Measurements from ENCODE around the gene CES4A.
"Not testable (repeated sequence)": the region's sequence is repeated elsewhere in the genome, so short reads cannot be mapped to it uniquely, and the experiment has no call there.

Gene CES4A

GRCh38 chr16:66958857-66959703 is 29.3 kb upstream of the CES4A start:
- no peak for DNase-seq

- no peak for DNase-seq
Measured at GRCh38 chr16:66959704-66960161, 28.7 kb upstream of the CES4A start.

- DNase-seq = no peak
Measured at GRCh38 chr16:66960270-66960669, 28.1 kb upstream of the CES4A start.

GRCh38 chr16:66961065-66961744 is 27.2 kb upstream of the CES4A start, which contains the start of gene CES3:
TSS of gene CES3 (plus strand) at chr16:66961266. CDS start at chr16:66961308, 42 bp downstream.
- DNase-seq = peak; percentile 58

GRCh38 chr16:66961914-66962313 is 26.5 kb upstream of the CES4A start:
- DNase-seq = no peak

- no peak for DNase-seq
Measured at GRCh38 chr16:66964049-66964448, 24.3 kb upstream of the CES4A start.

- no peak for DNase-seq
Measured at GRCh38 chr16:66968847-66969246, 19.5 kb upstream of the CES4A start.

GRCh38 chr16:66970775-66971720 is 17.3 kb upstream of the CES4A start:
- DNase-seq = no peak

- DNase-seq = no peak
Measured at GRCh38 chr16:66972983-66973382, 15.4 kb upstream of the CES4A start.

- DNase-seq = no peak
Measured at GRCh38 chr16:66973716-66974115, 14.7 kb upstream of the CES4A start.

- DNase-seq = not testable (repeated sequence)
Measured at GRCh38 chr16:66974156-66974931, 14.0 kb upstream of the CES4A start.

GRCh38 chr16:66974932-66975246 is 13.5 kb upstream of the CES4A start:
- DNase-seq = not testable (repeated sequence)

- no peak for DNase-seq
Measured at GRCh38 chr16:66975302-66975893, 13.0 kb upstream of the CES4A start.

GRCh38 chr16:66976746-66977145 is 11.6 kb upstream of the CES4A start:
- DNase-seq = no peak

- peak; percentile 47 for DNase-seq
Measured at GRCh38 chr16:66977341-66978113, 10.9 kb upstream of the CES4A start.

- no peak for DNase-seq
Measured at GRCh38 chr16:66979011-66979717, 9.2 kb upstream of the CES4A start.

GRCh38 chr16:66983033-66983432 is 5.4 kb upstream of the CES4A start:
- no peak for DNase-seq

GRCh38 chr16:66984892-66985311 is 3.5 kb upstream of the CES4A start:
- no peak for DNase-seq

GRCh38 chr16:66986559-66986958 is 1.8 kb upstream of the CES4A start:
- no peak for DNase-seq

- DNase-seq = no peak
Measured at GRCh38 chr16:66991545-66992077, 3.2 kb downstream of the CES4A start.
